G401.6 (cell line): Measurements from ENCODE around the gene STEAP3.
"Not testable (repeated sequence)": the region's sequence is repeated elsewhere in the genome, so short reads cannot be mapped to it uniquely, and the experiment has no call there.

ENCODE experiments used
- FAIRE-seq: peaks from 2 replicates; lab custom pipeline; 2012; peaks lifted over from hg19 to GRCh38; lab: Jason Lieb, UNC

STEAP3 gene

DNA sequence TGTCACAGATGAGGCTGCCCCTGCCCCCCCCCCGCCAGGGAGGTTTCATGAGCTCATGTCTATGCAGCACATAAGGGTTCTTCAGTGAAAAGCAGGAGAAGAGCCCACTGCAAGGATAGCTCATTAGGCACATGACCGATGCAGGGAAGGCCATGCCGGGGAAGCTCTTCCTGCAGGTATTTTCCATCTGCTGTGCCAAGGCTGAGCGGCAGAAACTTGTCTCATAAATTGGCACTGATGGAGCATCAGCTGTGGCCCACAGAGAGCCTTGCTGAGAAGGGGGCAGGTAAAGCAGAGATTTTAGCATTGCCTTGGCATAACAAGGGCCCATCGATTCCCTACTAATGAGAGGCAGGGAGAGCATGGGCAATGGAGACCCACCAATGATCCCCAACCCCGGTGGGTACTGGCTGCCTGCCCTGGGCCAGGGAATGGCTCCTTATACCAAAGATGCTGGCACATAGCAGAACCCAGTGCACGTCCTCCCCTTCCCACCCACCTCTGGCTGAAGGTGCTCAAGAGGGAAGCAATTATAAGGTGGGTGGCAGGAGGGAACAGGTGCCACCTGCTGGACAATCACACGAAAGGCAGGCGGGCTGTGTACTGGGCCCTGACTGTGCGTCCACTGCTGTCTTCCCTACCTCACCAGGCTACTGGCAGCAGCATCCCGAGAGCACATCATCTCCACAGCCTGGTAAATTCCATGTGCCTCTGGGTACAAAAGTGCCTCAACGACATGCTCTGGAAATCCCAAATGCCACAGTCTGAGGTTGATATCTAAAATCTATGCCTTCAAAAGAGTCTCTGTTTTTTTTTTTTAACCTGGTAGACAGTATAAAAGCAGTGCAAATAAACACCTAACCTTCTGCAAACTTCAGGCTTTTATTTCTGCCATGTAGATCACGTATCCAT lies 41.4 kb downstream of the STEAP3 start:
- no peak for FAIRE-seq

GRCh38 chr2:119265693-119266066 lies 42.0 kb downstream of the STEAP3 start:
- no peak for FAIRE-seq

GRCh38 chr2:119266091-119266589 lies 42.5 kb downstream of the STEAP3 start:
- no peak for FAIRE-seq

GRCh38 chr2:119267604-119268003 lies 44.0 kb downstream of the STEAP3 start:
- no peak for FAIRE-seq

DNA sequence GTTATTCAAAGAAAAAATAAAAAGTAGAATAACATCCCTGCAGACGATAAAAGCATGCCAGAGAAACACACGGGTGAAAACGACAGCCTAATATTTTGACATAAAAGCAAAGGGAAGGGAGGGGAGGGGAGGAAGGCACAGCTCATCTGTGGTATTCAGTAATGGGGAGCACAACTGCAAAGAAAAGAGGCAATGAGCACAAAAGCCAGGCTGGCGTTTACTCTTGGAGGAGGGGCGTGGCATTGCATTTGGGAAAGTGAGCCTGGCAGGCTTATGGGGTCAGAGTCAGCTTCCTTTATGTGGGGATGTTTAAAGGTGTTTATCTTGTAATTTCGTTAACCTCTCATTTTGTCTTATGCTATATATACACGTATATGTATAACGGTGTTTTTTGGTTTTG lies 53.2 kb downstream of the STEAP3 start:
- FAIRE-seq: no peak

- not testable (repeated sequence) for FAIRE-seq
These were observed 54.8 kb downstream of the STEAP3 start for GRCh38 chr2:119278385-119278784.

DNA sequence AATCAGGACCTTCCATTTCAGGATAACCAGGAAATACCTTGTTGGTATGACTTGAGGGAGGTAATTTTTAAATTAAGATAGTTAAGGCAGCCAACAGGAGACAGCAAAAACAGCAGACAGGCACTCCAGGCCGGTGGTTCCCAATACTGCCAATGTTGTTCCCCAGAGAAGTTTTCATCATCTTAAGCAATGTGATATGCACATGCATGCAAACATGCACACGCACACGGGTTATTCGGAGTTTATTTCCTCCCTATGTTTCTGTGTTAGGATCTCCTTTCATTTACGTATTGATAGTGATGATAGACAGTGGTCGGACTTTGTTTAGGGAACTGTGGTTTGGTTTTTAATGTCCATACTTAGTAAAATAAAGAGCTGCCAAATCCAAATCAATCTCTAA lies 55.3 kb downstream of the STEAP3 start:
- FAIRE-seq: no peak

DNA sequence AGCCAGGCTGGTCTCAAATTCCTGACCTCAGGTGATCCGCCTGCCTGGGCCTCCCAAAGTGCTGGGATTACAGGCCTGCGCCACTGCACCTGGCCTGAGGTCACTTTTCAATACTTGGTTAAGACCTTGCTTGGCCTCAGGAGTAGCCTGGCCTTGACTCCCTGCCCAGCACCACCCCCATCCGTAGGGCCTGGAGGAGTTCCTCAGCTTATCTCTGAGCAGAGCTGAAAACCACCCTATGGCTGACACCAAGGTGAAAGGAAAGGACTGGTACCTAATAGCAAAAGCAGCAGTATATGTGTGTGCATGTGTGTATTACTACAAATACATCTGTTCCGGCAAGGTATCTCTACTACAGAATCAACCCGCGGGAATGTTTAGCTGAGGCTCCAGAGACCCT lies 56.0 kb downstream of the STEAP3 start:
- FAIRE-seq: no peak

DNA sequence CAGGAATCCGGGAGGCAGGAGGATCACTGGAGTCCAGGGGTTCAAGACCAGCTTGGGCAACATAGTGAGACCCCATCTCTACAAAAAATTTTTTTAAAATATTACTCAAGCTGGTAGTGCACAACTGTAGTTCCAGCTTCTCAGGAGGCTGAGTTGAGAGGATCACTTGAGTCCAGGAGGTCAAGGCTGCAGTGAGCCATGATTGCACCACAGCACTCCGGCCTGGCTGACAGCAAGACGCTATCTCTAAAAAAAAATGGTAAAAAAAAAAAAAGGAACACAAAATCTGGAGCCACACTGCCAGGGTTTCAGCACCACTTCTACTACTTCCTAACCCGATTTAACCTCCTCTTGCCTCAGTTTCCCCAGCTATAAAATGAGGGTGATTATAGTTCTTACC lies 57.0 kb downstream of the STEAP3 start:
- no peak for FAIRE-seq

GRCh38 chr2:119282146-119282995 lies 58.7 kb downstream of the STEAP3 start:
- FAIRE-seq: no peak

DNA sequence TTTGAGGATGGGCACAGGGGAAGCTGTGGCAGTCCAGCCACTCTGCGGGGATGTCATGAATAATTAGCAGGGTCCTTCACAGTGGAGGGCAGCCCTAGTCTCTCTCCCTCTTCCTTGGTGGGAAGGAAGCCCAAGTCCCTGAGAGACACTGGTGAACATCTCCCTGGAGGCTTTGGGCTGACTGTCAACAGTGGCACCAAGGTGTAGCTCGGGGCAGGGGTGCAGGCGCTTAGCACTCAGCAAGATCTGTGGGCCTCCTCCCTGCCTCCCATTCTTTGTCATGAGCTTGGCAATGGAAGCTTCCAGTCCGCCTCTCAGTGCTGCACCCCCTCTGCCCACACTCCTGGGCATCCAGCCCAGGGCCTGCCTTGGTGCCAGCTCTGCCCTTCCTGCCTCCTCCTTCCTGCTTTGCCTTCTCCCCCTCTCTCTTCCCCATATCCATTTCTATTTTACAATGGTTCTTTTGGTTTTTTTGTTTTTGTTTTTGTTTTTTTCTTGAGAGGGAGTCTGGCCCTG lies 59.4 kb downstream of the STEAP3 start:
- no peak for FAIRE-seq

DNA sequence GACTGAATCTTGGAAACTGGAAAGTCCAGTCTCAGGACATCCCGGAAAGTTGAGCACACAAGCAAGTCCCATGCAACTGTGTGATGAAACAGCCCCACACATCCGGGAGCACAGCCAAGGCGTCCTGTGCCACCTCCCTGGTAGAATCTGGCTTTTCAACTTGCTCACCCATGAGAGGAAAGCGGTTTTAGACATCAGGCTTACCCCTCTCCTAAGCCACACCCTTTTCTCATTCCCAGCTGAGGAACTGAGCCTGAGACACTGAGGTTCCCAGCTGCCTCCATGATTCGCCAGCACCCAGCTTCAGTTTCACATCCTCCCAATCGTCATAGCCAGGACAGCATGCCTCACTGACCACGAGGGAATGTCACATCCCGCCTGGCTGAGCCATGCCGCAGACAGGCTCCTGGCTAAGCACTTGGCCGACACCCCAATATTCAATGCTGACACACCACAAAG lies 60.3 kb downstream of the STEAP3 start:
- FAIRE-seq: no peak

DNA sequence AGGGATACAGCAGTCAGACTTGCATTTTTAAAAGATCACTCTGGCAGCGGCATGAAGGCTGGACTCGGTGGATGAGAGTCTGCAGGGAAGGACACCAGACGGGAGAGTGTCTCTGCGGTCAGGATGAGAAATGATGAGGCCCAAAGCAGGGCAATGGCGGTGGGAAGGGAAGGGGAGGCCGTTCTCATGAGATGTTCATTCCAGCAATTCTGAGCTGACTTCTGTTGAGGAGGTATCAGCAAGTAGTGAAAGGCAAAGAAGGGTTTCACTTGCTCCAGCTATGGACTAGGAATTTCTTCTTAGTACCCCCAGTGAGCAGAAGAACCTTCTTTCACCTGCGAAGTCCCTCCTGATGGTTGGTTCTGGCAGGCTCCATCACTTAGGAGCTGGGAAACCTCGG lies 63.0 kb downstream of the STEAP3 start:
- FAIRE-seq: no peak

GRCh38 chr2:119288576-119288975 lies 64.9 kb downstream of the STEAP3 start:
- FAIRE-seq: no peak

GRCh38 chr2:119289093-119289492 lies 65.5 kb downstream of the STEAP3 start:
- no peak for FAIRE-seq

GRCh38 chr2:119289642-119290041 lies 66.0 kb downstream of the STEAP3 start:
- FAIRE-seq: no peak

- FAIRE-seq: no peak
These were observed 67.4 kb downstream of the STEAP3 start for GRCh38 chr2:119290859-119291587.

DNA sequence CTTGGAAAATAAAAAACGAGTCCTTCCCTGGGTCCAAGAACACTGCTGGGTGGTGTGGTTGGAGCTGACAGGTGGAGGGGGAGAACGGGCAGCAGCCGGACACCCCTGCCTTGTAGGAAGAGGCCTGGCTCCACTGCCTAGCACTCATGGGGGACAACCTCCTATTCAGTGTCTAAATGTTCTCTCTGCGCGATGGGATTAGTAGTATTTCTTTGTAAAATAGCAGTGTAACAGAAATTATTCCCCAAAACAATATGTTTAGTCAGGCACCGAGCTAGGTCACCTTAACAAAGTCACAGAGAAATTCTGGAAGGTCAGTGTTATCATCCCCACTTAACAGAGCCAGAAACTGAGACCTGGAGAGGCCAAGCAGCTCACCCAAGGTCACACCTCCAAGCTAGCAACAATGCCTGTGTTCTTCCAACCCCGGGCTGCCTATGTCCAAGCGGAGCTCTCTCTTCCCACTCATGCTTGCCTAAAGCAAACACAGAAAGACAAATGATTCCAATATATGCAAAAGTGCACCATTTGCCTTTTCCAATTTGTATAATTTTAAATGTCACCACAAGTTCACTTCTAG lies 68.0 kb downstream of the STEAP3 start:
- no peak for FAIRE-seq

DNA sequence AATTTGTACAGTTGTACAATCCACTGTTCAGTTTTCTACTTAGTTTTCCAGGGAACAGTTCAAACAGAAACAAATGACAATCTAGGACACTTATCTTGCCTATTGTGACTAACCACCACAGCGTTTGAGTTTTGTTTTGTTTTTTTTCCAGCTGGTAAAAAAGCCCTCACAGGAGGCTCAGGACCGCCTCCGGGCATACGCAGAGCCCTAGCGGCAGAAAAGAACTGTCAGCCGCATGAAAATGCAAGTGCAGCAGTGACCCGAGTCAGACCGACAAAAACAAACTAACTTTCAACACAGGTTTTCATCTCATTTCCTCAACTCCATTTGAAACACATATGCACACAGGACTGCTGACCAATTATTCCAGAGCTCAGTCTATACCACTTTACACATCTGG lies 68.6 kb downstream of the STEAP3 start:
- no peak for FAIRE-seq

- no peak for FAIRE-seq
These were observed 69.6 kb downstream of the STEAP3 start for GRCh38 chr2:119293254-119293653.

DNA sequence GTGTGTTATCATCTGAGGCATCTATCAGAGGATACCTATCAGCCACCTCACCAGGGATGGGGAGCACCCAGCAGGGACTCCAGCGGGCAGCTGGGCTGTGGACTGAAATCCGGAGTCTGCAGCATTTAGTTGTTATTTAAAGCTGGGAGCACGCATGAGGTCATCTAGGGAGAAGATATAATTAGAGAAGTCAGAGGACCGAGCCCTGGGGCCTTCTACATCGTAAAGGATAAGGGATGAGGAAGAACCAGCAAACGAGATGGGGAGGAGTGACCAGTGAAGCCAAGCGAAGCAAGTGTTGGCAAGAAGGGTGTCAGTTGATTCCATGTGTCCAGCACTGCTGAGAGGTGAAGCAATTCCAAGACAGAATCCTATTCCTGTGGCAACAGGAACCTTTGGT lies 70.3 kb downstream of the STEAP3 start:
- no peak for FAIRE-seq

- FAIRE-seq: no peak
These were observed 71.0 kb downstream of the STEAP3 start for GRCh38 chr2:119294671-119295070.
